Renal cortex interstitium (tissue), 11 donors: ENCODE measurements around the gene SH3BGRL. TPM values are rescaled to one million over a fixed set of nuclear protein-coding genes. Genes with fewer than 3 reads are reported as not detected.

Source experiments
- DNase-seq, 11 donors: peaks; one replicate each; pipeline ENCODE4 v3.0.0-alpha.2; 2013; ENCODE audit warnings: low read depth in 9 of 11, low spot score in 4 of 11; ENCODE audit errors: extremely low read depth in 1 of 11
- polyA plus RNA-seq, 3 donors: library from polyadenylated mRNA; unstranded; fragments of 120-200 nt; gene quantifications; one replicate each; pipeline ENCODE4 v1.2.1, GENCODE V29; 2013; ENCODE audit not compliant: insufficient read length in 3 of 3

Gene SH3BGRL
- polyA plus RNA-seq, 3 donors: 185 to 225 (median 196) TPM

DNA sequence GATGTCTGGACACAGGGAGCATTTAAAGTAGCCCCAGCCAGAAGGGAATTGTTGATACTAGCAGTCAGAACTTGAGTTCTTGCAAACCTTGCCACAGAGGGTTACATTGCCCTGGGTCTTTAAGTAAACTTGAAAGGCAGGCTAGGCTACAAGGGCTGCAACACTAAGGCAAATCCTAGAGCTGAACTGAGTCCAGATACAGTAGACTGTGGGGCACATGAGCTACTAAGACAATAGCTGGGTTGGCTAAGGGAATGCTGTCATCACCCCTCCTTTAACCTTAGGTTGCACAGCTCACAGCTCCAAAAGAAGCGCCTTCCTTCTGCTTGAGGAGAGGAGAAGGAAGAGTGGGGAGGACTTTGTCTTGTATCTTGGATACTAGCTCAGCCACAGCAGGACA, 35.6 kb downstream of the SH3BGRL start:
- no peak for DNase-seq

DNA sequence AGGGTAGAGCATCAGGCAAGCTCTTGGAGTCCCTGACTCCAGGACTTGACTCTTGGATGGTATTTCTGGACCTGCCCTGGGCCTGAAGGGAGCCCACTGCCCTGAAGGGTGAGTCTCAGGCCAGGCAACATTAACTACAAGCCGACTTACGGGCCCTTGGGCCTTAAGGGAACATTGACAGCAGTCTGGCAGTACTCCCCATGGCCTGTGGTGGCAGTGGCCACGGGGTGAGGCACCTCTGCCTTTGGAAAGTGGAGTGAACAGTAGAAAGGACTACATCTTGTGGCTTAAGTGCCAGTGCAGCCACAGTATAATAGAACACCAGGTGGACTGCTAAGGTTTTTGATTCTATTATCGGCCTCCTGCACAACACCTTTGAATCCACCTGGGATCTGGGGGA, 36.3 kb downstream of the SH3BGRL start:
- DNase-seq: no peak

DNA sequence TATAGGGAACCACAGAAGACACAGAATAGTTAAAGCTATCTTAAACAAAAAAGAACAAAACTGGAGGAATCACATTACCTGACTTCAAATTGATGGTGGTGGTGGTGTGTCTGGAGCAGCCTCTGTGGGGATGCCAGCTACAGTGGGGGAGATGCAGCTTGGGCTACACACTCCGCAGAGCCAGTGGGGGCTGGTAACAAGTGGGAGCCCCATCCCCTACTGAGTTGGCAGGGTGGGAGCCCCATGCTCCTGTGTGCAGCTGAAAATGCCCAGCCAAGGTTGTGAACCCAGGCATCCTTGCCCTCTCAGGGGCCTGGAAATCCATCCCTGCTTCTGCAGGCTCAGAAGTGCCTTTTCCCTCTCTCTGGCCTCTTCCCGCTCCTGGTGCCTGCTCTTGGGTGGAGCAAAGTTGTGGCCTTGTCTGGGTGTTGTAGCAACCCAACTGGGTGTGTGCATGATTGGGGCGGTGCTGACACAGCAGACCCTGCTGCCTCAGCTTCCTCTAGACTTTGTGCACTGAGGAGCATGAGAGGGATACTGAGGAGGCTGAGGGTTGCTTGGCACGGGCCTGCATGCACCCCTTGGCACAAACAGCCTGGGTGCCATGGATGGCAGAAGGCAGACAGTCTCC, 38.9 kb downstream of the SH3BGRL start:
- DNase-seq: no peak

DNA sequence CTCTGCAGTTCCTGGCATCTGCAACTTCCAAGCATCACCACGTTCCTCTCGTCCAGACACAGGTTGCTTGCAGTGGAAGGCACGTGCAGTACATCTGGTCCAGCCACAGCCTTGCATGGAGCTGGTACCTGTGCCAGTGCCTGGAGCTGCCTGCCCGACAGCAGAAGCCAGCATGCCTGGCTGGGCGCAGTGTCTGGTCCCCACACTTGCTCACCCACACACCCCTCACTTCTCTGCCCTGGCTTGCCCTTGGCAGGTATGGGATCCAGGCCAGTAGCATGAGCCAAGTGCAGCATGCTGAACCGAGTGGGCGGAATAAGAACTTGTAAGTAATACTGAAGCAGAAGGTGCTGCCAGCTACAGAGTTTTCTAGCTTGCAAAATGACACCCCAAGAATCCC, 39.9 kb downstream of the SH3BGRL start:
- no peak for DNase-seq

DNA sequence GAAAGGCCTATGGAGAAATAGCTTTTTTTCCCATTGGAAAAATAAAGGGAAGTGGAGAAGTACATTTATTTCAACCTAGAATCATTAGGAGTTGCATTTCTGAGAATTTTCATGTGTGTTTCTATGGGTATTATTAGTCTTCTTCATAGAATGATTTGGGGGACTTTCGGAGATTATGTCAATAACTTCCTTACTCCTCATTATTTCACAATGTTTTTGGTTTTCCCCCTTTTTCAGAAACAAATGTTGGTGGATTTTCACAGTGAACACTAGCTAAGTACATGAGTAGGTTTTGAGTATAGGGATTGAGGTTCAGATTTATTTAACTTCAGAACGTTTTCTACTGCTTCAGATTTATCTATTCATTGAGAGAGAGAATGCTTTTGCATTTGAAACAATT, 54.0 kb downstream of the SH3BGRL start:
- no peak for DNase-seq

DNA sequence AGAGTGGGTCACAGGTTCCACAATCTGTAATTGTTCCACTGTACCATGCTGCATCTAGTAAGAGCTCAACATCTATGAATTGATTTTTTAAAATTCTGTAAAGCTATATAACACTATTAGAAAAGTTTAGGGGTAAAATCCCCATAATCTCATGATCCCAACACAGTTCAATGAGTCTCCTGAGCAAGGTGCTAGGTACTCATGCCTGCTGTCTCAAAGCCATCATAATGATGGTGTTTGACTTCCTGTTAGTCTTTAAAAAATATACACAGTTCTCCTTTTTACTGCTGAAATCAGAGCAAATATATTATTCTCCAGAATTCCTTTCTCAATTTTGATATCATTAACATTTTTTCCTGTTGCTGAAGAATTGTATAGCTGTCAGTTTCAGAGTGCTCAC, 55.9 kb downstream of the SH3BGRL start:
- no peak for DNase-seq

DNA sequence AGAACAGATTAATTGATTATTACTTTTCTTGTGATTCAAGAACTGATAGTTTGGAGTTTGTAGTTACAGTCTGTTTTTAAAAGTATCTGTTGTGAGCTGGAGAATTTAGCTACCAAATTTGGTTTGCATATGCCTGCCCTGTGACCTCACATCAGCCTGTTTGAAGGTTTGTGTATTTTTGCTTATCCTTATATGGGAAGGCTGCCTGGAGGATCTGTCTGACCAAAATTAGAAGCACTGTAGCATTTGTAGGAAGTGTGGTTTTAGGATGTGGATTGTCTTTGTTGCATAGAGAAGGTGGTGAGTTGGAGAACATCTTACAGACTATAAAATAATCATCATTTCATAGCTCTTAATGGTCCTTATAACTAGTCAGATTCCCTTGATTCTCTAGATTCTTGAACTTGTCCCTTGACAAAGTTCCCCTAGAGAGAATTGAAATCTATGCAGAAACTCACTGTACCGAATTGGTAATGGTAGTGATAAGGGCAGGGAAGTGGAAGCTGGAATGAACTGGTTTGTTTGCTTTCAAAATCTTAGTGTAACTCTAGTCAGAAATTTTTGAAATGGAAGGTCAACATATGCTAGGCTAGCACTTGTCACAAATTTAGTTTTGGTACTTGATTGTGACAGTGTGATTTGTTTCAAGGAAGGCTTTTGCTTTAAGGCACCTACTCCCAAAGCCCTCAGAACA, 57.3 kb downstream of the SH3BGRL start:
- DNase-seq: peak in 1 of 11 donors; percentile 8

DNA sequence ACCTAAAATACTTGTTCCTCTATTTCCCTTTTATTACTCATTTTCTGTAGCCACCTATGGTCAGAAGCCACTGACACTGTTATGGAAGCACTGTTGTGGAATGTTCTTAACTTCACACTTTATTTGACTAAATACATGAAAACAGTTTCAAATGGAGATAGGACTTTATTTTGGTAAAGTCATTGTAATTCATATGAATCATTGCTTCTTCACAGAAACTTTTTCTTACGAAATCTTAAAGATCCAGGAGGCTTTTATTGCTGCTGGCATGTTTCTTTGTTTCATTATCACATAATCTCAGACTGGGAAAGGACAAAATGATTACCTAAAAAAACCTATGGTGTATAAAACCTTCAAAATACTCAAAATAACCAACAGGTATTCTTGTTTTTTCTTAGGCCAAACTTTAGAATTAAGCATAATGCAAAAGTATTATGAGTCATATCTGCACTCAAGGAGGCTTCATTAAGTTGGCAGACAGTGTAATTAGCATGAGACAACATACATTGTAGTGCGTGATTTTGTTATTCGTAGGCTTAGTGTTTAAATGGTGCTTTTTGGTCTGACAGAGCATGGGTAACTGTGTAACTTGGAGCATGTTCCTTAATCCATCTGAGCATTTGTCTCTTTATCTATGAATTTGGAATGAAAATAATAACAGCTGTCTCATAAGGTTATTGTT, 58.0 kb downstream of the SH3BGRL start:
- no peak for DNase-seq

DNA sequence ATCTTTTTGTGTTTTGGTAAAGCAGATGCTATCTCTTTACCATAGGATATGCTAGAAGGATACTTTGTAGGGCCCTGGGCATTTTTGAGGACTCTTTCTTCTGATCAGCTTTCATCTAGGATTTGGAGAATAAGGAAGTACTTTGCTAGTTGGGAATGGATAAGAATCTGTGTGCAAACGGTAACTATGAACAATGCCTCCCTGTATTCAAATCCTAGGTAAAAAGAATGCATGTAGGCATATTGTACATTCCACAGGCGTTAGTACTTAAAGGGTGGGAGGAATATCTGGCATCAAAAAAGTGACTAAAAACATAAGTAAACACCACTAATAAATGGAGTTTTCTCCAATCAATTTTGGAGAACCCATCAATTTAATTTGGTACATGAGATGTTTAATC, 59.7 kb downstream of the SH3BGRL start:
- DNase-seq: no peak

DNA sequence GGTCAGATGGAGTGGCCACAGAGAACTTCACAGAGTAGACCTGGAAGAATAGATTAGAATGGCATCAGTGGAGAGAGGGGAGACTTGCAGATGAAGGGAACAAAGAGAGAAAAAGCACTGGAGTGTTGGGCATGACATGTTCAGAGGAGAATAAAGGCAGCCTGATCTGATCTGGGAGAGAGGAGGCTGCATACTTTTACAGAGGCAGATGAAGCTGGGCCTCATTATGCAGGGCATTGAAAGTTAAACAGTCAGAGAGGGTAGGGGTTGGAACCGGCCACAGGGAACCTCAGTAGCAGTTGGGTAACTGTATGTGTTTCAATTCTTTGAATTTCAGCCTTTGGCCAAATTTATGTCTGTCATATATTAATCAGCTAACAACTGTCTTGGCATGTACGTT, 61.2 kb downstream of the SH3BGRL start:
- DNase-seq: no peak

DNA sequence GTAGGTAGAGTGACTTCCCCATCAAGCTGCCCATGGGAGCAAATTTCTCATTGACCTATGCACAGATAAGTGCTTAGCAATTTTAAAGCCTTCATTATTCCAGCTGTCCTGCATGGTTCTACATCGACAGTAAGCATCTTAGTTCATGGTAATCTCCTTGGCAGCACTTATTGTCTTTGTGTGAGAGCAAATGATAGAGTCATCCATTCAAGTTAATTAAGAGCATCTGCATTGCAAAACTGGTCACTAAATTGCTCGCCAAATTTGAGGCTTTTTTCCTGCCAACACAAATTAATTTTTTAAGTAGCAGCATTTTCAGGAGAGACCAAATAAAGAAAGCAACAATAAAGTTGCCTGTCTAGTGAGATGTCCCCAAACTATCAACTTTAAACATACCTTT, 76.7 kb downstream of the SH3BGRL start:
- DNase-seq: no peak

DNA sequence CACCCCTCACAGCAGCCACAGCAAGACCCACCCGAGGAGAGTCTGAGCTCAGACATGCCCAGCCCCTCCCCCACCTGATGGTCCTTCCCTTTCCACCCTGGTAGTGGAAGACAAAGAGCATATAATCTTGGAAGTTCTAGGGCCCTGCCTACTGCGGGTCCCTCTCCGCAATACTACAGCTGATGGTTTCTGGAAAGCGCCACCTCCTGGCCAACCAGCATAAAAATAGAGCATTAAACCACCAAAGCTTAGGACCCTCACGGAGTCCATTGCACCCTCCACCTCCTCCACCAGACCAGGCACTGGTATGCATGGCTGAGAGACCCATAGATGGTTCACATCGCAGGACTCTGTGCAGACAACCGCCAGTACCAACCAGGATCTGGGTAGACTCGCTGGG, 78.2 kb downstream of the SH3BGRL start:
- no peak for DNase-seq

DNA sequence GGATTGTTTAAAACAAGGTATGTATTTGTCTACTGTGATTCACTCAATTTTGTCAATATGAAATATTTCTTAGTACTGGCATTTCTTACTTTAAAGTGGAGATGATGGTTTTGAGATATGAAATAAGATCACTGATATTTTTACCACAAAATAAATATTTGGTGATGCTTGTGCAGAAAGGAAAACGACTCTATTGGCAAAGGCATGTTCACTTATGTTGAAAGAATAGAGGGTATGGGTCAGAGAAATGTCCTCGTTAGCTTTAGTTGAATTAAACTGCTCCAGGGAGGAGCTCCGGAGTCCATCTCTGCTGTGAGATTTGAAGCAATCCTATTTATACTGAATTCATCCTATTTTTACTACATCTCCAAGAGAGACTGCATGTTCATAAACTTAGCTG, 84.2 kb downstream of the SH3BGRL start:
- no peak for DNase-seq

DNA sequence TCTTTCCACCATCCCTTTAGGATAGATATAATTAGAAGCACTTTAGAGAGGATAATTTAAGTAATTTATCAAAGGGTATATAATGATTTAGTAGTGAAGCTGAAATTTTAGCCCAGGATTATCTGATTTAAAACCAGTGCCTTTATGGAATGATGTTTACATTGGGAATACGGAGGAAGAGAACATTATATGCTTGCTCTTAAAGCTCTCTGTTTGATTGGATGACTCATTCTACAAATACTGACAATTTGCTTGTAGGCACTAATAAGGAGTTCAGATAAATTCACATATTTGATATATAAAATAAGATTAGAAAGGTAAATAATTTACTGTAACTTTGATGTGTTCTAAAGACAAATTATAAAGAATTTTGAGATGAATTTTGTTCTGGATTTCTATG, 84.7 kb downstream of the SH3BGRL start:
- DNase-seq: no peak

DNA sequence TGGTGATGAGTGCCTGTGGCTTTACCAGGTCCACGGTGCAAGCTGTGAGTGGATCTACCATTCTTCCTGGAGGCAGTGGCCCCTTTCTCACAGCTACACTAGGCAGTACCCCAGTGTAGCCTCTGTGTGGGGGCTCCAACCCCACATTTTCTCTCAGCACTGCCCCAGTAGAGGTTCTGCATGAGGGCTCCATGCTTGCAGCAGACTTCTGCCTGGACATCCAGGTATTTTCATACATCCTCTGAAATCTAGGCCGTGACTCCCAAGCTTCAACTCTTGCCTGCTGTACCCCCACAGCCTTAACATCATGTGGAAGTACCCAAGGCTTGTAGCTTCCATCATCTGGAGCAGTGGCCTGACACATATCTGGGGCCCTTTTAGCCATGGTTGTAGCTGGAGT, 90.1 kb downstream of the SH3BGRL start:
- DNase-seq: no peak

DNA sequence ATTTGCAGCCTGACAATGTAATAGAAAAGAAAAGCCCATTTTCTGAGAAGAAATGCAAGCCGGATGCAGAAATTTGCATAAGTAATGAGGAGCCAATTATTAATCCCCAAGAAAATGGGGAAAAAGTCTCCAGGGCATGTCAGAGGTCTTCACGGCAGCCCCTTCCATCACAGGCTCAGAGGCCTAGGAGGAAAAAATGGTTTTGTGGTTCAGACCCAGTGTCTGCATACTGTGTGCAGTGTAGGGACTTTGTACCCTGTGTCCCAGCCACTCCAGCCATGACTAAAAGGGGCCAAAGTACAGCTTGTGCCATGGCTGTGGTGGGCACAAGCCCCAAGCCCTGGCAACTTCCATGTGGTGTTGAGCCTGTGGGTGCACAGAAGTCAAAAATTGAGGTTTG, 92.2 kb downstream of the SH3BGRL start:
- DNase-seq: no peak

DNA sequence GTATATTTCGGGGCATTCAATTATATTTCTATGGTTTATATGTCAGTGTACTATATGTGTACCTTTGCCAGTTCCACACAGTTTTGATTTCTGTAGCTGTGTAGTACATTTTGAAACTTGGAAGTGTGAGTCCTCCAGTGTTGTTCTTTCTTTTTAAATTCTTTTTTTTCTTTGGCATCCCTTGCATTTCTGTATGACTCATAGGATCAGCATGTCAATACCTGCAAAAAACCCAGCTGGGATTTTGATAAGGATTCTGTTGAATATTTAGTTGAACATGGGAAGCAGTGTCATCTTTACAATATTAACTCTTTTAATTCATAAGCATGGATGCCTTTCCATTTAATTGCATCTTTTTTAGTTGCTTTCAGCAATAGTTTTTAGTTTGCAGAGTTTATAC, 100.0 kb downstream of the SH3BGRL start:
- DNase-seq: no peak

DNA sequence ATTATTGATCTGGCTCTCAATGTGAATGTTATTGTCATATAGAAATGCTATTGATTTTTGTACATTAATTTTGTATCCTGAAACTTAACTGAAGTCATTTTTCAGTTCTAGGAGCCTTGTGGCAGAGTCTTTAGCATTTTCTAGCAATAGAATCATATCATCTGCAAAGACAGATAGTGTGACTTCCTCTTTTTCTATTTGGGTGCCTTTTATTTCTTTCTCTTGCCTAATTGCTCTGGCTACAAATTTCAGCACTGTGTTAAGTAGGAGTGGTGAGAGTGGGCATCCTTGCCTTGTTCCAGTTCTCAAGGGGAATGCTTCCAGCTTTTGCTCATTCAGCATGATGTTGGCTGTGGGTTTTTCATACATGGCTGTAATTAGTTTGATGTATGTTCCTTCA, 102.7 kb downstream of the SH3BGRL start:
- no peak for DNase-seq

DNA sequence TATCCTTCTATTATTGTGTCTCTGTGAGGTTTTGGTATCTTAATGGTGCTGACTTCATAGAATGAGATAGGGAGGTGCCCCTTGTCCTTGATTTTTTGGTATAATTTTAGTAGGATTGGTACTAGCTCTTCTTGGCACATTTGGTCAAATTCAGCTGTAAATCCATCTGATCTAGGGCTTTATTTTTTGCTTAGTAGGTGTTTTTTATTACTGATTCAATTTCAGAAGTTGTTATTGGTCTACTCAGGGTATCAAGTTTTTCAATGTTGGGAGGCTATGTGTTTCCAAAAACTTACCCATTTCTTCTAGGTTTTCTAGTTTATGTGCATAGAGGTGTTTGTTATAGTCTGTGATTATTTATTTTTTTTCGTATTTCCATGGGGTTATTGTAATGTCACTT, 103.3 kb downstream of the SH3BGRL start:
- DNase-seq: no peak

DNA sequence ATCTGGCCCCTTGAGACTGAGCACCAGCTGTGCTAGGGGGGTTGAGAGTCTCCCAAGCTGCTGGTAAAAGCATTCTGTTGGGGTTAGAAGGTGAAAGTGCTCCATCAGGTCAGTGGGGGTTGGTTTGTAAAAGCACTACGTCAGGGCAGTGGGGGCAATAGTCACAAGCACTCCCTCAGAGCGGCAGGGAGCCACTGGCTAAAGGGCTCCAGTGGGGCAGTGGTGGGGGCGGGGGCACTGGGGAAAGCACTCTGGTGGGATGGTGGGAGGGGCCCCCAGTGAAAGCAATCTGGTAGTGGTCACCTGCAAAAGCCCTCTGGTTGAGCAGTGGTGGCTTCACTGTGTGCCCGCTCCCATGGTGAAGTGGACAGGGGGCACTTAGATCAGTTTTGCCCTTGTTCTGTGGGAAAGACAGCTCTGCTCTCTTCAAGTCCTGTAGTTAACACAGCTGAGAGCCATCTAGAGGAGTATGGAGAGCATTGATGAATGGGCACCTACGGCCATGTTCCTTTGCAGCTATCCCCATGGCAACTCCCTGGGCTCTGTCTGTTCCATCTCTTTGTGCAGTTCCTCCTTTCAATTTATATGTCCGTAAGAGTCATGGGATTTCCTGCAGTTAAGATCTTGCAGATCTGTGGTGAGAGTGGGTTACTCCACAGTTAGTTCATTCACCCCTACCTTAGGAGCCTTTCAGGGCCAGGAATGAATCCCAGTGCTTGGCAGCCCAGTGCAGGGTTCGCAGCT, 106.4 kb downstream of the SH3BGRL start:
- no peak for DNase-seq
